GM18507 (cell line): ENCODE measurements around the gene PEPD.

Source experiments
- DNase-seq: peaks from one replicate; pipeline ENCODE4 v3.0.0; 2011; ENCODE audit warnings: low read depth; ENCODE audit not compliant: insufficient read length; ENCODE audit errors: extremely low spot score
- FAIRE-seq: peaks from 2 replicates; lab custom pipeline; 2011; peaks lifted over from hg19 to GRCh38; lab: Jason Lieb, UNC

Gene PEPD

DNA sequence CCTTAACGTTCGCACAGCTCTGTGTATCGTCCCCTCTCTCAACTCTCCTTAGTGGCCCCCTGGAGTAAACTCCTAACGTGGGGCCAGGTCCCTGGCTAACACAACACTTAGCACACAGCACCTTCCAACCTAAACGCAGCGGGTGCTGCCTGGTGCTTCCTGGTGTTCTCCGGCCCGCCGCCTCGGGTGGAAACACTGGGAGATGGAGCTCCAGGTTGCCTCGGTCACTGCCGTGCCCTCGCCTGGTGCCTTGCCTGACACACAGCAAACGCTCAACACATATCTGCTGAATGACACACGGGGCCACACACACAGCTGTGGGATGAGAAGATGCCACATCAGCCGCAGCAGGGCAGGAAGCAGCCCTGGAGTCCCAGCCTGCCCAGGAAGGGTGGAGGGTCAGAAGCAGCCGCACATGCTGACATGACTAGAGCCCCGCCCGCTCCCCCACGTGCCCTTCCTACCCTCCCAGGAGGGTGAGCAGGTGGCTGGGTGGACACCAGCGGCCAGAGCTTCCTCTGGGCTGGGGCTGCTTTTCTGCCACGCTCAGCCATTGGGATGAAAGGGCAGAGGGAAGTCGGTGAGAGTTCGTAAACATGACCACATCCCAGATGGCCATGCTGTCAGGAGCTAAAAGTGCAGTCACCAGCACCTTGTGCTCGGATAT lies 6.6 kb downstream of the PEPD start:
- no peak for FAIRE-seq
- no peak for DNase-seq

DNA sequence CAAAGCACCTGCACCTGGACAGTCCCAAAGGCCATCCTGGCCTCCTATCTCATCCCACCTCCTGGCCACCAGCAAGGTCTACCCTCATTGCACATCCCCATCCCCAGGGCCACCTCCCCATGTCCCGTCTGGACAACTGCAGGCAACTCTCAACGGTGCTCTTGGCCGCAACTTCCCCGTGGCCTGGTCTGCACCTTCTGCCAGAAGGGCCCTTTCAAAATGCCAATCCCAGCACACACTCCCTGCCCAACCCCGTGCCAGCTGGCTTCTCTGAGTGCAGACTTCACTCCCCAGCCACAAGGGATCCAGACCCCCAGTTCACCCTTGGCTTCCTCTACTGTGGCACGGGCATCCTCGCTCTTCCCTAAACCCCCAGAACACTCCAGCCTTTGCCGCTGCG lies 8.2 kb downstream of the PEPD start:
- no peak for DNase-seq
- no peak for FAIRE-seq

DNA sequence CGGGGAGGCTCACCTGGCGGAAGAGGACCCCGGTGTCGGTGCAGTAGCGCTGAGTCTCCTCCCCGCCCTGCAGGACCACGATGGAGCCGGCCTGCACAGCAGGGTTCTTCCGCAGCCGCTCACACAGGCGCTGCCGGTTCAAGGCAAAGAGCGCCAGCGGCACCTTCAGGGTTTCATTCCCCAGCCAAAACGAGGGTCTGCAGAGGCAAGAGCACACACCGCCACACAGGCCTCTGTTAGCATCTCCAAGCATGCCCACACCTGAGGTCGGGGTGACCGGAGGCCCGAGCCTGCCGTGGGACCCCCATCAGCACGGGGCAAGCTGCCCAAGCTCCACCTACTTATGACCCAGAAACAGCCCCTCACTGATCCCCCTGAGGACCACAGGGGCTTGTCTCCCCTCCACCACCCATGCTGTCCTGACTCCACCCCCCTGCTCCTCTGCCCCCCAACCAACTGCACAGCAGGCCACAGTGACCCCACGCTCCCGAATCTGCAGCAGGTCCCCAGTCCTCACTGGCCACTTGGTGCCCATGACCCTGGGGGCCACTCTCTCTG lies 8.9 kb downstream of the PEPD start:
- no peak for DNase-seq
- no peak for FAIRE-seq

DNA sequence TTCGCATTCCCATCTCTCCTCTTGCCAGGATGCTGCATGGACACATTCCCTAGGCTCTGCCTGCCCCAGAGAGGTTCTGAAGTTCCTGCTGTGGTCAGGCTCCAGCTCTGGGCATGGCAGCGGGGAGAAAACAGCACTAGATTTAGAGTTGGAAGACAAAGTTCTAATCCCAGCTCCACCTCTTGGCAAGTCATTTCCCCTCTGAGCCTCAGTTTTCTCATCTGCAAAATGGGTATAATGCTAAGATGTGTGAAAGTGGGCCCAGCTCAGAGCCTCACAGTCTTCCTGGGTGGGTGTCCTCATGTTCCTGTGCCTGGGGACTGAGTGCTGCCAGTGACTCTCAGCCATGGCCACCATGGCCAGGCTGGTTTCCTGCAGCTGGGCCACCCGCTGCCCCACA lies 9.6 kb downstream of the PEPD start:
- DNase-seq (no peak), FAIRE-seq (no peak)

DNA sequence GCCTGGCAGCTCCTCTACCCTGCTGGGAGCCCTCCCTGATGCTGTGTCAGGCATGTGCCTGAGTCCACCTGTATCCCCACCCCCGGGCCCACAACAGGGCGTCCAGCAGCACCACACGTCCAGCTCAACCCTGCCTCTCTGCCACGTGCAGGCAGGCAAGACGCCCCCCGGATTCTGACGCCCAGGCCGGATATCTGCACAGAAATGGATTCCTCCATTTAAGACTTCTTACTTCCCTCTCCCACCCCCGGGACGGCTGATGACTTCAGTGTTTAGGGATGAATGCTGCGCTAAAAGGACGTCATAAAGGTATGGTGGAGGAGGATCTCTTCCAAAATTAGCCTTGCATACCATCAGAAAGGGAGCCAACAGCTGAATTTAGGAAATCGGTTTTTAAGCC lies 10.2 kb downstream of the PEPD start:
- DNase-seq (no peak), FAIRE-seq (no peak)

DNA sequence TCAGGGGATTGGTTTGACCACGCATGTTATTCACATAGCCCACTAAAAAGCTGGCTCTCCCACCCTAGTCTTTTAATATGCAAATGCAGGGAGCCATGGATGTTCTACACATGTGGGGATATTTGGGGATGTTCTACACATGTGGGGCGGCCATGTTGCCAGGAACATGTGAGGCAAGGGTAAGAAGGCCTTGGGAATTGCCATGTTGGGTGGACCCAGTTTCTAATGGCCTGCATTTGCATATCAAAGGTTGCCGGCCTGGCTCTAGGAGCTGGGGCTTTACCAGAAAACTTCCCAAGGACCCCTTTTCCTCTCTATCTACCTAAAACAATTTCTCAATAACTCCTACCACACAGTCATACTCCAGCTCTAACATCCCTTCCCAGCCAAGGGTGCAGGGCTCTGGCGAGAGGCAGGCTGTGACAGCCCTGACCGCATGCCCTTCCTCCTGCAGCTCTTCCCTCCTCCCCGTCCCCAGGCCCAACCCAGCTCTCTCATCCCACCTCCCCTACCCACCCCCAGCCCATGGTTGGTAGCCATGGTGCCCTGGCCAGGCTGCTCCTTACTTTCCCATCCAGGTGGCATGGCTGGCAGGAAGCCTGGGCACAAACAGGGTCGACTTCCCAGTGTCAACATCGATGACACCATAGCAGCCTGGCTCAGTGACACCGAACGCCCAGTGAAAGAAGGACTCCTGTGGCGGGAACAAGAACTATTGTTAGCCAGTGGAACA lies 11.0 kb downstream of the PEPD start:
- no peak for DNase-seq

DNA sequence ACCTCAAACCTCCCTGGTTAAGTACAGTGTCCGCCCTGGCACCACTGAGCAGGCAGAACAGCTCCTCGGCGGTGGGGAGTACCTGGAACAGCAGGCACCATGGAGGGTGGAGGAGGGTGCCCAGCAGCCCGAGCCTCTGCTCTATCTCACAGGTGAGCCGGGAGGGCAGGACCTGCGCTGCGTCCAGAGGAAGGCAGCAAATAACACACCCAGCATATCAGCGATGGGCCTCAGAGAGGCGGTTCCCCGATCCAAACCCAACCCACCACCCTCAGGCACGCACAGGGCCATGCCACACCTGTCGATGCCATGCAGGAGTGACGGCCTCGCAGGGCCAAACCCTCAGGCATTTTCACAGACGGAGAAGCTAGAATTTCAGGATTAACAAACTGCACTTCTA lies 11.8 kb downstream of the PEPD start:
- FAIRE-seq (no peak), DNase-seq (no peak)

More for the DNA sequence above, 11.0 kb downstream of the PEPD start:
- FAIRE-seq, result no peak

DNA sequence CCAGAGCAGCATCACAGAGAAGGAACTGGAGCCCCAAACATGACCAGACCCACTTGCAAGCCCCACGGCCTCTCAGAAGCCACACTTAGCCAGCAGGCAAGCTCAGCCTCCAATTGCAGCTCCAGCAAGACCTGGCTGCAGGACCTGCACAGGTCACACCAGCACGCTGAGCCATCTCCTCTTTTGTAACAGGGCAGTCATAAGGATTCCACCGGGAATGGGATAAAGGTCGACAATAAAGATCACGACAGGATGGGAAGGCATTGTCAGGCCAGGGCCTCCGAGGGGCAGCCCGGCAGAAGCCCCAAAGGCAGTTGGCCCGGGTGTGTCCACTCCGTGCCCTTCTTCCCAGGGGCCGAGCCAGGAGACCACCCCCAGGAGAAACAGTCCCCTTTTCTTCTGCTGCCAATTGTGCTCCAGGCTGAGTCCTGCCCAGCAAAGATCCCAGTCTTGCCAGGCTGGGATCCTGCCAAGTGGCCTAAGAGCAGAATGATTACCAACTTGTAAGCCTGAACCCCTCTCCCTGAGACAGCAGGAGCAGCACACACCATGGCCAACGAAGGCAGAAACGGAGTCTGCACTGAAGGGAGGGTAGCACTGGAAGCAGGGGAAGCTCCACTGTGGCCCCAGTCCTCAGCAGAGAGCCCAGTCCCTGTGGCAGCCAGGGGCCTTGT lies 12.5 kb downstream of the PEPD start:
- no peak for FAIRE-seq

DNA sequence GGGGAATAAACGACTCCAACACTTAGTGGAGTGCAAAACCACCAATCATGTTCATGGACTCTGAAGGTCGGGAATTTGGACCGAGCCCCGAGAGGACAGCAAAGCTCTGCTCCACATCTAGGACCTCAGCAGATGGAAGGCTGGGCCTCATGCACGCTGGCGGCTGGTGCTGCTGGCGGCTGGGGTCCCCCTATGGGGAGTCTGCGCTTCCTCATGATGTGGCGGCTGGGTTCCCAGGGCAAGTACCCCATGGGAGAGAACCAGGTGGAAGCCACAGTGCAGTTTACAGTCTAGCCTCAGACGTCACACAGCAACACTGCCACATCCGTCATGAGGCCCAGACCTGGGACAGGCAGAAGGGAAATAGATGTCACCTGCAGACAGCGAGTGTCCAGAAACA lies 13.2 kb downstream of the PEPD start:
- DNase-seq, result no peak
- no peak for FAIRE-seq

More for the DNA sequence above, 12.5 kb downstream of the PEPD start:
- no peak for DNase-seq

DNA sequence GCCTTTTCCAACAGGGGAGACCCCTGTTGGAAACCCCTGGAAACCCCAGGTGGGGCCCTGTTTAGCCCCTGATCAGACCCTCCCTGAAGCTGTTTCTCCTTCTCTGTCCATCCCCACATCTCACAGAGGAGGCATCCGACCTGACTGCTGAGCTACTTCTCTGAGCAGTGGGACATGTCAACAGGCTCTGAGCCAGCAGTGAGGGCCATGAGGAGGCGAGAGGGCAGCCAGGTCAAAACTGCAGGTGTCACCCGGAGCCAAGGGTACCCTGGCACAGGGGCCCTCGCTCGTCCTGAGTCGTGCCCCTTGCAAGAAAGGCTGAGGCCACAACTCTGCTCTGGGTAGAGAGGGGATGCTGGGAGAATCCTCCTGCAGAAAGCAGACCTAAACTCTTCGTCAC lies 13.6 kb downstream of the PEPD start:
- DNase-seq (no peak), FAIRE-seq (no peak)

DNA sequence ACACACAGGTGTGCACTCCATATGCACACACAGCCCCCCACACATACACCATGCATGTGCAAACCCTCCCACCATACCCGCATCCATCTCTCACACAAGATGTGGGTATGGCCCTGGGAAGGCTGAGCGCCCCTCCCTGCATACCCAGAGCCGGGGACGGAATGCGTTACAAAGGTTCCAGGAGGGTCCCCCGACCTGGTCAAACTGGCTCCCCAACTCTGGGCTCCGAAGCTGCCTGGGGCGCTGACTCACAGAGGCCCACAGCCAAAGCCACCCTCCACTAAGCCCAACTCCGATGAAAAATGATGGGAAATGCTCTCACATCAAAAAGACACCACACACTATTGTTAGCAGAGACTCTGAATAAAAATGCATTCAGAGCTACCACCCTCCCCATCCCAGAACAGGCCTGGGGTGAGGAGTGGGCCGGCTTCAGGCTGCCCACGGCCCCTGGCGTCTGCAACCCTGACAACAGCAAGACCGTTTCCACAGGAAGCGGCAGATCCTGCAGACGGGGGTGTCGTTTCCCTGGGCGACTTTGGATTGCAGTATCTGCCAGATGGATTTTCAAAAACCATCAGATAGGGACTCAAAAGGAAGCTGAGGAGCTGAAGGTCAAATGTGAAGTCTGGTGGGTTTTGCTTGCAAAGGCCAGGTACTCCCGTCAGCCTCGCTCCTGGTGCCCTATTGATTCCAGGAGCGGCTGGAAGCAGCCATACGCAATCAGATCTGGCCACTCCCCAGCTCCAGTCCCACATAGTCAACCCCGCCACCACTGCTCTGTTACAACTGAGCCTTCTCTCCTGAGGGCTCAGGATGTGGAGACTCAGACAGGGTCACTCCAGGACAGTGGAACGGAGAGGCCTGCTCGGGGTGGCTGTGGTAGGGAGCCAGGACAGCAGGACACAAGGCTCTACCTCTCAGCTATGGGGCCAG lies 14.3 kb downstream of the PEPD start:
- no peak for FAIRE-seq
- no peak for DNase-seq

DNA sequence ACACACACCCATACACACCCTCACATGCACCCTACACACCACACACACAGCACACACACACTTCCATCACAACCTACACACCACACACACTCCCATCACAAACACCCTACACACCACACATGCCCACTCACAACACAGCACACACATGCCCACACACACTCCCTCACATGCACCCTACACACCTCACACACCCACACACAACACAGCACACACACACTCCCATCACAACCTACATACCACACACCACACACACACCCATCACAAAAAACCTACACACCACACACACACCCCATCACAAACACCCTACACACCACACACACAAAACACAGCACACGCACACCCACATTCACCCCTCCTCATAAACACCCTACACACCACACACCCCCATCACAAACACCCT lies 15.1 kb downstream of the PEPD start:
- no peak for DNase-seq
- FAIRE-seq, result no peak

DNA sequence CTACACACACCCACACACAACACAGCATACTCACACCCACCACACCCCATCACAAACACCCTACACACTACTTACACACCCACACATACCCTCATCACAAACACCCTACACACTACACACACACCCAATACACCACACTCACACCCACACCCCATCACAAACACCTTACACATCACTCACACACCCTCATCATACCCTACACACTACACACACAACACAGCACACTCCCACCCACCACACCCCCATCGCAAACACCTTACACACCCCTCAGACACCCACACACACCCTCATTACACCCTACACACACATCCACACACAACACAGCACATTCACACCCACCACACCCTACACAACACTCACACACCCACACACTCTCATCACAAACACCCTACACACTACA lies 15.8 kb downstream of the PEPD start:
- FAIRE-seq, result no peak

DNA sequence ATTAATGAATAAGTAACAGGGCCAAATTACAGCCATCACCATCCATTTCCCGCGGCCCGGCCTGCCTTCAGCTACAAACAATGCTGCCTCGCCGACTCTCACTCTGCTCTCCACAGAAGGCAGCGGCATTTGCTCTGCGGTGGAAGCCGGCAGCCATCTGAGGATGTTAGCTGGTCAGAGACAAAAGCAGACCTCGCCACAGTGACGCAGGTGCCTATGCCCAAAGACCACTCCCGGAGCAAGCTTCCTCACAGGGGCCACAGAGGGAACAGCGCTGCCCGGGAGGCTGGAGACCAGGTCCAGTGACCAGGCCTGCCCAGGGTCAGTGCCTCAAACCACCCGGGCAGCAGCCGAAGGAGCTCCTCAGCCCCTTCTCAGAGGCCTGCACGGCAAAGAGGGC lies 16.4 kb downstream of the PEPD start:
- FAIRE-seq (no peak), DNase-seq (no peak)

More for the DNA sequence above, 15.8 kb downstream of the PEPD start:
- no peak for DNase-seq

DNA sequence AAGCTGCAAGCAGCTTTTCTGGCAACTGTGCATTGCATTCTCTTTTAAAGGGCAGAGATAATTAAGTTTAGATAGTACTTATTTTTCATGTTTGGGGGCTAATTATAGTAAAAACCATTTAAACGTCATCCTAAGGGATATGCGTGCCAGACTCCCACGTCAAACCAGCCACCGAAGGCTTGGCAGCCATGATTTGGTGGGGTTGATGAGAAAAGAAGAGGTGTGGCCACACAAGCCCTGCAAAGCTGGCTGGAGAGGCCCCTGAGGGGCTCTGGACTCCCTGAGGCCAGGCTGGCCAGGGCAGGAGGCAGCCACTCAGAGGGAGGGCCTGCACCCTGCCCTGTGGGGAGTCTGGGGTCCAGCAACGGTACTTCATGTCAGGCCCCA lies 17.5 kb downstream of the PEPD start:
- no peak for DNase-seq
- FAIRE-seq, result no peak

DNA sequence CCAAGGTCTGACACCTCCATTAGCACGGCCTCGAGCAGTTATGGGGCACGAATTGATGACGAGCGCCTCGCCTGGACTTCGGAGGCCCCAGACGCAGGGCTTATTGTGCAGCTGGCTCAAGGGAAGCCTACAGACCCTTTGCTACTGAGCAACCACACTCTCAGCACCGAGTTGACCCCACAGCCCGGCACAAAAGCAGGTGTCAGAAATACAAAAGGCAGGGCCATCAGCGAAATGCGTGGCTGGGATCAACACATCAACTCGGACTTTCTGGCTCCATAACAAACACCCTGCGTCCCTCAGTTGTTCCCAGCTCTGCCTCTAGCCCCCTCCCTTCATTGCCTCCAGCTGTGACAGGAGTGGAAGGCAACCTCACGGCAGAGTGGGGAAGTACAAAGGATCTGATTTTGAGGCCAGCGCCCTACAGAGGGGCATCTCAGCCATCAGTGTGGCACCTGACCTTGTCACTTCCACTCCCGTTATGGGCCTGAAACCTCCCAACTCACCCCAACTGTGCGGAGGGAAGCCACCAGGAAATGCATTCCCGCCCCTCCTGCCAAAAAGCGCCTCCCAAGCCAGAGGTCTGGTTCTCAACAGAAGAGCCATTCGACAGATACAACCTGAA lies 18.0 kb downstream of the PEPD start:
- DNase-seq (no peak), FAIRE-seq (no peak)

DNA sequence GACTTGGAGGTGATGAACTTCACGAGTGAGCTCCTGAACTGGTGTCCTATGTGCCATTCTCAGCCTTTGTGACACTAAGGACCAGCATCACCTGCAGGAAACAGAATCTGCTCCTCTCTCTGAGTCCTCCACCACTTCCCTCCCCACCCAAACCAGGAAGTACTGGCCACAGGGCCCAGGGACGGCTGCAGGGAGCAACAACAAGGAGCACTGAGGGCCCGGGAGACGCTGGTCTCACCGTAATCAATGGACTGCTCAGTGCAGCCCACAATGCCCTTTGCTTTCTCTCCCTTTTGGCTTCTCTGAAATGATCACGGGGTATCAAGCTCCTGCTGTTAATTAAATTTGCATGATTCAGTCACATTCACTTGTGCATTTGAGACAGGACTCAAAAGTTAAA lies 18.6 kb downstream of the PEPD start:
- no peak for DNase-seq
- FAIRE-seq, result no peak

DNA sequence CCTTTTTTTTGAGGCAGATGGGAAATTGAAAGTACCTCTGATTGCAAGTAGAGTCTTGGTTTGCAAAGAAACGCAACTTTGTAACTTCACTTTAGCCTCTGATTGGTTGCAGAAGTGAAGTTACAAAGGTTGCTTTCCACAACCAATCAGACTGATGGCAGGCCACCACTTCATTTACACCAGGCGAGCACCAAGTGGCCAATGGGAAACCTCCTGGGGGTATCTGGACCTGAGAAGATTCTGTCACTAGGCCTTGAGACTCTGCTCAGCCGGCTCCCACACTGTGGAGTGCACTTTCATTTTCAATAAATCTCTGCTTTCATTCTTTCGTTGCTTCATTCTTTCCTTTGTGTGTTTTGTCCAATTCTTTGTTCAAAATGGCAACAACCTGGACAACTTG lies 19.1 kb downstream of the PEPD start:
- FAIRE-seq (no peak), DNase-seq (no peak)

DNA sequence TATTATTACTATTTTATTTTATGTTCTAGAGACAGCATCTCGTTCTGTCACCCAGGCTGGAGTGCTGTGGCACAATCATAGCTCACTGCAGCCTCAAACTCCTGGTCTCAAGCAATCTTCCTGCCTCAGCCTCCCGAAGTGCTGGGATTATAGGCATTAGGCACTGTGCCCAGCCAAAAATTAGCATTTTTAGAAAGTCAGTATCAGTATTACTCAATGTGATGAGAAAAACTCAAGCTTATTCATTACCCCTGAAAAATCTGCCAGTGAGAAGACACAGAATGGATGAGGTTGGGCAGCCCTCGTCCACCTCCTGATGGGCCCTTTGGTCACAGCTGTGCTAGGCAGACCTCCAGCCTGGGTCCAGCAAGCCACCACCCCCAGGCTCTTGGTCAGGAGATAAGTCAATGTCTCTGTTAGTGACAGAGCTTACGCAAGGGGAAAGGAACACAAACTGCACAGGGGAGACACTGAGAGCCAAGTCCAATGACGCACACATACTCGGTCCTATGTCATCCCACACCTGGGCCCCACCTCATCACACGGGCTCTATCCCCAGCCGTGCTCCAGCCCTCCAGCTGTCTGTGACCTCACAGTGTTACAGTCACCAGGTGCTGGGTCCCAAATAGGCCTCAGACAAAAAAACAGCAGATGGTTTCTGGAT lies 19.8 kb downstream of the PEPD start:
- FAIRE-seq (no peak), DNase-seq (no peak)
